HepG2 (cell line): ENCODE results near the gene TMEM237. TPM values are rescaled to one million over a fixed set of nuclear protein-coding genes. Genes with fewer than 3 reads are reported as not detected.

Source experiments
- ATAC-seq: fragments of 200-7000 bp; cut with Tn5 transposase; 3 replicates; pipeline ENCODE4 v1.9.1; 2020; ENCODE audit warnings: mild to moderate bottlenecking, moderate library complexity
- BruUV-seq: library from RNA; stranded (reverse); fragments of 400-500 nt; replicated peaks from 2 replicates; lab custom pipeline; 2021; lab: Mats Ljungman, UMichigan
- CTCF ChIA-PET: fragments of 300-600 bp; formaldehyde crosslinking; extraction: SDS; loops from one replicate; lab custom pipeline; 2021; ENCODE audit warnings: low total read pairs, inconsistent platforms, low intra/inter-chr PET ratio; lab: Yijun Ruan, JAX
- POLR2A ChIA-PET: fragments of 350-600 bp; sonication (Branson Sonifier 250); formaldehyde crosslinking; loops from one replicate; lab custom pipeline; 2020; ENCODE audit warnings: antibody characterized with exemption, inconsistent platforms; lab: Yijun Ruan, JAX
- DNase-seq: peaks from one replicate; pipeline ENCODE4 v3.0.0-alpha.2; 2015; ENCODE audit warnings: low spot score
- FAIRE-seq: peaks from 3 replicates; lab custom pipeline; 2011; peaks lifted over from hg19 to GRCh38; lab: Jason Lieb, UNC
- H2AFZ ChIP-seq: one replicate; pipeline ENCODE4 v1.6.1; 2011; ENCODE audit warnings: low read length, inconsistent platforms
- H3K27ac ChIP-seq: fragments of 300-600 bp; 3 replicates; pipeline ENCODE4 v1.8.0; 2011; ENCODE audit warnings: mixed run types, mild to moderate bottlenecking, mixed read lengths, low read length, inconsistent platforms; ENCODE audit not compliant: insufficient read depth; ENCODE audit errors: extremely low read length
- H3K27me3 ChIP-seq, 2 experiments: fragments of 200-600 bp in 1 of 2; 2 replicates in 1 of 2; 3 replicates in 1 of 2; pipeline versions ENCODE4 v1.6.0 to v1.8.0; 2011; ENCODE audit warnings: low read length in 2 of 2, mild to moderate bottlenecking in 2 of 2, moderate library complexity in 2 of 2, inconsistent platforms in 1 of 2; ENCODE audit not compliant: insufficient read depth in 2 of 2, control insufficient read depth in 1 of 2
- H3K36me3 ChIP-seq, 2 experiments: fragments of 200-600 bp in 1 of 2; replicated peaks in 1 of 2; 2 replicates in 1 of 2; 3 replicates in 1 of 2; pipeline versions ENCODE4 v1.5.1 to v1.8.0; 2011; ENCODE audit warnings: low read length in 2 of 2, inconsistent platforms in 1 of 2; ENCODE audit not compliant: insufficient read depth in 2 of 2, control insufficient read depth in 1 of 2
- H3K4me1 ChIP-seq: 2 replicates; pipeline ENCODE4 v1.5.1; 2012; ENCODE audit warnings: low read length, inconsistent platforms; ENCODE audit not compliant: insufficient read depth
- H3K4me2 ChIP-seq: 2 replicates; pipeline ENCODE4 v1.6.0; 2011; ENCODE audit warnings: low read depth, low read length, inconsistent platforms
- H3K4me3 ChIP-seq, 3 experiments: fragments of 200-600 bp in 1 of 3; sonication (generic), shearing (Covaris generic) in 1 of 3; replicated peaks in 1 of 3; 2 replicates each; pipeline ENCODE4 v1.5.1; 2011 to 2016; ENCODE audit warnings: low read length in 3 of 3, inconsistent platforms in 2 of 3, low read depth in 2 of 3, mild to moderate bottlenecking in 2 of 3, control low read depth in 1 of 3, mixed read lengths in 1 of 3; ENCODE audit not compliant: insufficient read depth in 1 of 3
- H3K79me2 ChIP-seq: one replicate; pipeline ENCODE4 v1.6.1; 2011; ENCODE audit warnings: low read length, inconsistent platforms; ENCODE audit not compliant: insufficient read depth
- H3K9ac ChIP-seq: 2 replicates; pipeline ENCODE4 v1.6.0; 2011; ENCODE audit warnings: mild to moderate bottlenecking, low read depth, low read length, inconsistent platforms; ENCODE audit not compliant: insufficient read depth
- H3K9me3 ChIP-seq: 2 replicates; pipeline ENCODE4 v1.5.1; 2012; ENCODE audit warnings: mild to moderate bottlenecking, low read length
- H4K20me1 ChIP-seq: 2 replicates; pipeline ENCODE4 v1.6.0; 2011; ENCODE audit warnings: inconsistent platforms, mild to moderate bottlenecking, low read length, moderate library complexity; ENCODE audit not compliant: insufficient read depth
- ARID2 ChIP-seq: sonication (generic); formaldehyde crosslinking; IDR thresholded peaks from 2 replicates; pipeline ENCODE4 v1.8.1; 2022; ENCODE audit warnings: mild to moderate bottlenecking, missing genetic modification reagents, borderline replicate concordance
- CBX2 ChIP-seq, 2 experiments: fragments of 200-600 bp in 1 of 2; sonication (generic); formaldehyde crosslinking in 1 of 2; IDR thresholded peaks; 2 replicates each; pipeline versions ENCODE4 v1.7.0 to v1.8.1; 2018 to 2022; ENCODE audit warnings: low read depth in 2 of 2, low read length in 1 of 2, mild to moderate bottlenecking in 1 of 2, missing genetic modification reagents in 1 of 2
- DR1 ChIP-seq: sonication (generic); formaldehyde crosslinking; IDR thresholded peaks from 2 replicates; pipeline ENCODE4 v1.8.0; 2021; ENCODE audit warnings: mild to moderate bottlenecking, missing genetic modification reagents, inconsistent platforms
- FOXM1 ChIP-seq: sonication (generic); formaldehyde crosslinking; IDR thresholded peaks from 2 replicates; pipeline ENCODE4 v1.5.0; 2020; ENCODE audit warnings: missing genetic modification reagents
- GLI4 ChIP-seq: sonication (generic); formaldehyde crosslinking; IDR thresholded peaks from 2 replicates; pipeline ENCODE4 v1.5.1; 2020; ENCODE audit warnings: missing genetic modification reagents, mild to moderate bottlenecking, moderate library complexity, borderline replicate concordance
- GTF2F1 ChIP-seq: fragments of 150-350 bp; IDR thresholded peaks from 2 replicates; pipeline ENCODE4 v1.6.1; 2014; ENCODE audit warnings: low read length
- JUN ChIP-seq: sonication (generic); formaldehyde crosslinking; IDR thresholded peaks from 2 replicates; pipeline ENCODE4 v1.4.0; 2020; ENCODE audit warnings: mild to moderate bottlenecking, missing genetic modification reagents
- KAT2B ChIP-seq: fragments of 150-350 bp; IDR thresholded peaks from 2 replicates; pipeline ENCODE4 v1.6.1; 2014; ENCODE audit warnings: low read depth, low read length, borderline replicate concordance
- NFYB ChIP-seq: sonication (generic); formaldehyde crosslinking; IDR thresholded peaks from 2 replicates; pipeline ENCODE4 v1.4.0; 2020; ENCODE audit warnings: missing genetic modification reagents
- NR2F6 ChIP-seq, 2 experiments: IDR thresholded peaks; 2 replicates each; pipeline ENCODE4 v1.6.1; 2016; ENCODE audit warnings: antibody characterized with exemption in 1 of 2, mild to moderate bottlenecking in 1 of 2
- RBM22 ChIP-seq: fragments of 200-400 bp; formaldehyde crosslinking; optimal IDR thresholded peaks from 2 replicates; pipeline ENCODE3; 2017; ENCODE audit warnings: mild to moderate bottlenecking, low read length, moderate library complexity
- ZNF205 ChIP-seq: IDR thresholded peaks from 2 replicates; pipeline ENCODE4 v1.6.1; 2018; ENCODE audit warnings: missing biosample characterization, missing genetic modification reagents
- ZNF614 ChIP-seq: IDR thresholded peaks from 2 replicates; pipeline ENCODE4 v1.6.1; 2018; ENCODE audit warnings: missing biosample characterization, missing genetic modification reagents, inconsistent platforms, borderline replicate concordance
- ZNF616 ChIP-seq: sonication (generic); formaldehyde crosslinking; IDR thresholded peaks from 2 replicates; pipeline ENCODE4 v1.5.0; 2020; ENCODE audit warnings: low read depth, mild to moderate bottlenecking, missing genetic modification reagents
- ZNF879 ChIP-seq: sonication (generic); formaldehyde crosslinking; IDR thresholded peaks from 2 replicates; pipeline ENCODE4 v1.8.1; 2023; ENCODE audit warnings: missing genetic modification reagents
- WGBS: methylation state at CpG from one replicate; pipeline ENCODE4 v1.1.6; 2017; ENCODE audit warnings: low lambda C conversion rate; 5-methylcytosine and 5-hydroxymethylcytosine counted together
- in situ Hi-C: cut with HindIII; loops from 2 replicates; pipeline ENCODE4 v1.10.0; 2017; ENCODE audit warnings: low pct_unique_long_range_greater_than_20kb; ENCODE audit not compliant: extremely low pct_ligation_motif_present
- intact Hi-C: fragments of 100-400 bp; cut with micrococcal nuclease; formaldehyde crosslinking; loops from one replicate; pipeline ENCODE4 v1.10.0; 2022; ENCODE audit not compliant: unreplicated experiment
- polyA plus RNA-seq, 8 experiments: library from polyadenylated mRNA; depleted of rRNA in 3 of 8; stranded (reverse) in 7 of 8; unstranded in 1 of 8; fragments of >200 nt; fragmentation: Illumina TruSeq in 4 of 8; extraction: Trizol in 4 of 8; gene quantifications; 2 replicates each; pipeline versions ENCODE4 v1.2.1 to v1.2.3, GENCODE V29; 2011 to 2016; ENCODE audit warnings: low read depth in 4 of 8, missing spikeins in 1 of 8, mixed read lengths in 1 of 8; ENCODE audit not compliant: insufficient read depth in 1 of 8
- total RNA-seq, 5 experiments: library from RNA; depleted of rRNA; stranded (reverse); fragments of >200 nt; fragmentation: Illumina TruSeq; extraction: Trizol; gene quantifications; 2 replicates each; pipeline ENCODE4 v1.2.3, GENCODE V29; 2016; ENCODE audit warnings: low read depth in 1 of 5
- TF ChIP-seq, protein P1 (sequence below): IDR thresholded peaks from 2 replicates; pipeline ENCODE4 v1.6.1; 2016; ENCODE audit warnings: low read depth, control low read depth
- TF ChIP-seq, protein P2 (sequence below): sonication (generic); formaldehyde crosslinking; IDR thresholded peaks from 2 replicates; pipeline ENCODE4 v1.5.1; 2020; ENCODE audit warnings: mild to moderate bottlenecking, moderate library complexity, missing genetic modification reagents
- TF ChIP-seq, protein P3 (sequence below): sonication (generic); formaldehyde crosslinking; IDR thresholded peaks from 2 replicates; pipeline ENCODE4 v1.4.0; 2020; ENCODE audit warnings: missing genetic modification reagents, mild to moderate bottlenecking, borderline replicate concordance

Gene TMEM237
- total and polyA plus RNA-seq, 2 of the 13 experiments (the other 11 are each of a cell fraction or from before 2014, with no cell fraction given), result 21.8 to 36.1 TPM

DNA sequence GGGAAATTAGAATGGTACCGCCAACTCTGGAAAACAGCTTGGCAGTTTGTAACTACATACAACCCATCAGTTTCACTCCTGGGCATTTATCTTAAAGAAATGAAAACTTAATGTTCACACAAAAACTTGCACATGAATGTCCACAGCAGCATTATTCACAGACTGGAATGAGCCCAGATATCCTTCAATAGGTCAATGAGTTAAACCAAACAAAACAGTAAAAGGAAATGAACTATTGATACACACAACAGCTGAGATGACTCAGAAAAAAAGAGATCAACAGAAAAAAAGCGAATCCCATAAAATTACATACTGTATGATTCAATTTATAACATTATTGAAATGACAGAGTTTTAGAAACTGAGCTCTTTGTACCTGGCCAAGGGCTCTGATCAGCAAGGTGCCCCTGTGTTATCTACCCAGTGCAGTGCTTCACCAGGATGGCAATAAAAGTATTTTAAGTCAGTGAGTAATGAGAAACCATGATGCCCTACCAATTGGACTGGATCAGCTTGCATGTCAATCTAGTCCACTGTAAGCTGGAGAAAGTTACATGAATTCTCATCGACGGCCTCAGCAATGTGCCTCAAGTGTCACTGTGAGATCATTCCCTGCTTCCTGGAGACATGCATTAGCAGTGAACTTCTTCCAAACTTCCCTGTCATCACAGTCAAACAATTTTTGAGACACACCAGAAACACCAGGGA lies 21.9 kb downstream of the TMEM237 start:
- 93% methylated on average over 4 of the region's 4 CpGs for WGBS
- TF ChIP-seq, protein P1, sequence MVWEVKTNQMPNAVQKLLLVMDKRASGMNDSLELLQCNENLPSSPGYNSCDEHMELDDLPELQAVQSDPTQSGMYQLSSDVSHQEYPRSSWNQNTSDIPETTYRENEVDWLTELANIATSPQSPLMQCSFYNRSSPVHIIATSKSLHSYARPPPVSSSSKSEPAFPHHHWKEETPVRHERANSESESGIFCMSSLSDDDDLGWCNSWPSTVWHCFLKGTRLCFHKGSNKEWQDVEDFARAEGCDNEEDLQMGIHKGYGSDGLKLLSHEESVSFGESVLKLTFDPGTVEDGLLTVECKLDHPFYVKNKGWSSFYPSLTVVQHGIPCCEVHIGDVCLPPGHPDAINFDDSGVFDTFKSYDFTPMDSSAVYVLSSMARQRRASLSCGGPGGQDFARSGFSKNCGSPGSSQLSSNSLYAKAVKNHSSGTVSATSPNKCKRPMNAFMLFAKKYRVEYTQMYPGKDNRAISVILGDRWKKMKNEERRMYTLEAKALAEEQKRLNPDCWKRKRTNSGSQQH (CRISPR knock-in tag), result no peak
- no peak for TF ChIP-seq ZNF879
- no peak for TF ChIP-seq GLI4 (CRISPR knock-in tag)
- no peak for TF ChIP-seq GTF2F1
- no peak for TF ChIP-seq CBX2 (IDR thresholded peaks at IDR 0.05; ENCODE audit: low read depth, low read length)
- TF ChIP-seq CBX2 (CRISPR knock-in tag; IDR thresholded peaks at IDR 0.05; ENCODE audit: low read depth), result no peak
- TF ChIP-seq JUN (CRISPR knock-in tag), result no peak
- TF ChIP-seq, protein P2, sequence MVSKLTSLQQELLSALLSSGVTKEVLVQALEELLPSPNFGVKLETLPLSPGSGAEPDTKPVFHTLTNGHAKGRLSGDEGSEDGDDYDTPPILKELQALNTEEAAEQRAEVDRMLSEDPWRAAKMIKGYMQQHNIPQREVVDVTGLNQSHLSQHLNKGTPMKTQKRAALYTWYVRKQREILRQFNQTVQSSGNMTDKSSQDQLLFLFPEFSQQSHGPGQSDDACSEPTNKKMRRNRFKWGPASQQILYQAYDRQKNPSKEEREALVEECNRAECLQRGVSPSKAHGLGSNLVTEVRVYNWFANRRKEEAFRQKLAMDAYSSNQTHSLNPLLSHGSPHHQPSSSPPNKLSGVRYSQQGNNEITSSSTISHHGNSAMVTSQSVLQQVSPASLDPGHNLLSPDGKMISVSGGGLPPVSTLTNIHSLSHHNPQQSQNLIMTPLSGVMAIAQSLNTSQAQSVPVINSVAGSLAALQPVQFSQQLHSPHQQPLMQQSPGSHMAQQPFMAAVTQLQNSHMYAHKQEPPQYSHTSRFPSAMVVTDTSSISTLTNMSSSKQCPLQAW (CRISPR knock-in tag), result no peak
- TF ChIP-seq ZNF205 (CRISPR knock-in tag), result no peak
- TF ChIP-seq NFYB (CRISPR knock-in tag), result no peak
- TF ChIP-seq, protein P3, sequence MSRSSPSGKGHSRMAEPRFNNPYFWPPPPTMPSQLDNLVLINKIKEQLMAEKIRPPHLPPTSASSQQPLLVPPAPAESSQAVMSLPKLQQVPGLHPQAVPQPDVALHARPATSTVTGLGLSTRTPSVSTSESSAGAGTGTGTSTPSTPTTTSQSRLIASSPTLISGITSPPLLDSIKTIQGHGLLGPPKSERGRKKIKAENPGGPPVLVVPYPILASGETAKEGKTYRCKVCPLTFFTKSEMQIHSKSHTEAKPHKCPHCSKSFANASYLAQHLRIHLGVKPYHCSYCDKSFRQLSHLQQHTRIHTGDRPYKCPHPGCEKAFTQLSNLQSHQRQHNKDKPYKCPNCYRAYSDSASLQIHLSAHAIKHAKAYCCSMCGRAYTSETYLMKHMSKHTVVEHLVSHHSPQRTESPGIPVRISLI (CRISPR knock-in tag), result no peak
- no peak for TF ChIP-seq NR2F6 (IDR thresholded peaks at IDR 0.05)
- no peak for TF ChIP-seq NR2F6 (CRISPR knock-in tag; IDR thresholded peaks at IDR 0.05)
- TF ChIP-seq FOXM1 (CRISPR knock-in tag), result no peak
- no peak for TF ChIP-seq RBM22
- TF ChIP-seq ZNF616 (CRISPR knock-in tag), result no peak
- TF ChIP-seq KAT2B, result no peak
- no peak for TF ChIP-seq ARID2
- no peak for TF ChIP-seq ZNF614 (CRISPR knock-in tag)
- no peak for TF ChIP-seq DR1
- TF ChIP-seq, all 625 proteins: peak for 0
- Histone ChIP-seq H3K9ac (no peak overlapping the region), H3K27ac (no peak overlapping the region), H3K4me2 (no peak overlapping the region), H4K20me1 (no peaks in the 10 kb centered on the region), H3K79me2 (no peaks in the 10 kb centered on the region), H3K4me3 (no peak overlapping the region), H2AFZ (no peak overlapping the region), H3K9me3 (no peaks in the 10 kb centered on the region), H3K4me1 (no peaks in the 10 kb centered on the region), H3K36me3 (peaks cover 0 to 1% of the 10 kb centered on the region in 2 experiments; a peak in 1 of 5 replicates), H3K27me3 (no peaks in the 10 kb centered on the region)
- no peak for ATAC-seq
- DNase-seq, result no peak
- intact Hi-C loops (no loop called here), in situ Hi-C loops (no loop called here)
- CTCF ChIA-PET, result no interaction called here
- FAIRE-seq, result no peak
- no TSS peak for BruUV-seq
- POLR2A ChIA-PET, result no interaction called here
